SKM-1 (cell line): Measurements from ENCODE around the gene SLC38A5.

Experiments
- DNase-seq: peaks from one replicate; lab custom pipeline; 2025; ENCODE audit not compliant: unreplicated experiment; lab: John Stamatoyannopoulos, UW

Gene SLC38A5

GRCh38 chrX:48492293-48492910 lies 22.3 kb upstream of the SLC38A5 start:
- no peak for DNase-seq

- no peak for DNase-seq
These were observed 21.7 kb upstream of the SLC38A5 start for GRCh38 chrX:48491809-48492208.

- no peak for DNase-seq
These were observed 20.6 kb upstream of the SLC38A5 start for GRCh38 chrX:48490661-48491060.

GRCh38 chrX:48489892-48490291 lies 19.8 kb upstream of the SLC38A5 start:
- no peak for DNase-seq

- no peak for DNase-seq
These were observed 19.2 kb upstream of the SLC38A5 start for GRCh38 chrX:48489296-48489695.

GRCh38 chrX:48488034-48488433 lies 18.0 kb upstream of the SLC38A5 start:
- no peak for DNase-seq

- DNase-seq, result no peak
These were observed 17.3 kb upstream of the SLC38A5 start for GRCh38 chrX:48487362-48487798.

GRCh38 chrX:48482526-48482925 lies 12.5 kb upstream of the SLC38A5 start:
- no peak for DNase-seq

GRCh38 chrX:48480583-48480982 lies 10.5 kb upstream of the SLC38A5 start:
- DNase-seq, result no peak

- no peak for DNase-seq
These were observed 10.1 kb upstream of the SLC38A5 start for GRCh38 chrX:48480142-48480541.

- DNase-seq, result no peak
These were observed 8.7 kb upstream of the SLC38A5 start for GRCh38 chrX:48478806-48479205.

- DNase-seq, result no peak
These were observed 8.1 kb upstream of the SLC38A5 start for GRCh38 chrX:48477960-48478755.

- no peak for DNase-seq
These were observed 6.9 kb upstream of the SLC38A5 start for GRCh38 chrX:48476919-48477318.

GRCh38 chrX:48475774-48476577 lies 5.9 kb upstream of the SLC38A5 start, which contains the start of gene FTSJ1:
Gene FTSJ1, plus strand, starts transcription at chrX:48476199. Its CDS starts 1,849 bp downstream, at chrX:48478048.
- DNase-seq, result peak; percentile 77

GRCh38 chrX:48475296-48475695 lies 5.2 kb upstream of the SLC38A5 start:
- DNase-seq, result no peak

- DNase-seq, result no peak
These were observed 4.5 kb upstream of the SLC38A5 start for GRCh38 chrX:48474581-48474980.

GRCh38 chrX:48474127-48474526 lies 4.1 kb upstream of the SLC38A5 start:
- no peak for DNase-seq

- no peak for DNase-seq
These were observed 3.6 kb upstream of the SLC38A5 start for GRCh38 chrX:48473704-48473990.

GRCh38 chrX:48472851-48473703 lies 3.0 kb upstream of the SLC38A5 start:
- no peak for DNase-seq

GRCh38 chrX:48472225-48472624 lies 2.2 kb upstream of the SLC38A5 start:
- no peak for DNase-seq

GRCh38 chrX:48471504-48471903 lies 1.4 kb upstream of the SLC38A5 start:
- DNase-seq, result no peak
